ENCODE results near the gene LATS2.
A peak's percentile ranks its signal among the peaks of the same experiment; 100 is the strongest.

Gene LATS2

GRCh38 chr13:21013682-21014038 lies 47.7 kb downstream of the LATS2 start:
- no peak for DNase-seq

GRCh38 chr13:21012841-21013681 lies 48.3 kb downstream of the LATS2 start:
- DNase-seq = no peak

- DNase-seq = no peak
Observed at GRCh38 chr13:21012211-21012610, 49.2 kb downstream of the LATS2 start.

GRCh38 chr13:21011378-21011777 lies 50.0 kb downstream of the LATS2 start:
- no peak for DNase-seq

GRCh38 chr13:21010621-21011020 lies 50.8 kb downstream of the LATS2 start:
- no peak for DNase-seq

GRCh38 chr13:21009036-21009435 lies 52.4 kb downstream of the LATS2 start:
- no peak for DNase-seq

GRCh38 chr13:21008026-21008425 lies 53.4 kb downstream of the LATS2 start:
- DNase-seq = no peak

- DNase-seq = no peak
Observed at GRCh38 chr13:21006141-21007005, 55.0 kb downstream of the LATS2 start.

- no peak for DNase-seq
Observed at GRCh38 chr13:21005193-21005592, 56.2 kb downstream of the LATS2 start.

GRCh38 chr13:21001471-21001870 lies 59.9 kb downstream of the LATS2 start:
- no peak for DNase-seq

GRCh38 chr13:21000647-21001046 lies 60.7 kb downstream of the LATS2 start:
- DNase-seq = no peak

GRCh38 chr13:20998649-20999415 lies 62.6 kb downstream of the LATS2 start:
- no peak for DNase-seq

GRCh38 chr13:20997301-20998161 lies 63.9 kb downstream of the LATS2 start:
- DNase-seq = no peak

GRCh38 chr13:20995245-20995838 lies 66.0 kb downstream of the LATS2 start:
- no peak for DNase-seq

GRCh38 chr13:20994441-20994821 lies 67.0 kb downstream of the LATS2 start:
- DNase-seq = no peak

GRCh38 chr13:20993661-20994440 lies 67.5 kb downstream of the LATS2 start:
- DNase-seq = peak; percentile 98

GRCh38 chr13:20993211-20993610 lies 68.2 kb downstream of the LATS2 start:
- DNase-seq = no peak

GRCh38 chr13:20991741-20992520 lies 69.5 kb downstream of the LATS2 start:
- no peak for DNase-seq

GRCh38 chr13:20990910-20991525 lies 70.4 kb downstream of the LATS2 start:
- no peak for DNase-seq
